AG09309 (cell line): ENCODE measurements around the gene NBL1.

ENCODE experiments used
- DNase-seq: peaks from one replicate; pipeline ENCODE4 v3.0.0-alpha.2; 2010; ENCODE audit warnings: low read depth
- H3K4me3 ChIP-seq: 2 replicates; pipeline ENCODE4 v1.5.1; 2011; ENCODE audit warnings: mild to moderate bottlenecking, low read depth, low read length, moderate library complexity; ENCODE audit not compliant: control insufficient read depth
- CTCF ChIP-seq: IDR thresholded peaks from 2 replicates; pipeline ENCODE4 v1.5.1; 2011; ENCODE audit warnings: mild to moderate bottlenecking, low read depth, low read length, inconsistent platforms; ENCODE audit not compliant: insufficient read depth, control insufficient read depth; ENCODE audit errors: missing control alignments

Gene NBL1

GRCh38 chr1:19645411-19646251 is 1.5 kb downstream of the NBL1 start:
- no peak for TF ChIP-seq CTCF
- peak overlapping the region; percentile 95 for H3K4me3 ChIP-seq
- no peak for DNase-seq

GRCh38 chr1:19646377-19647319 is 2.5 kb downstream of the NBL1 start:
- peak overlapping the region; percentile 95 for H3K4me3 ChIP-seq
- no peak for TF ChIP-seq CTCF

GRCh38 chr1:19647643-19648042 is 3.5 kb downstream of the NBL1 start:
- no peak for DNase-seq
- H3K4me3 ChIP-seq: no peak overlapping the region
- TF ChIP-seq CTCF: no peak

More at GRCh38 chr1:19646377-19647319, 2.5 kb downstream of the NBL1 start:
- DNase-seq: no peak

GRCh38 chr1:19648239-19648638 is 4.1 kb downstream of the NBL1 start:
- H3K4me3 ChIP-seq: no peak overlapping the region
- no peak for TF ChIP-seq CTCF
- no peak for DNase-seq

- H3K4me3 ChIP-seq: no peak overlapping the region
- TF ChIP-seq CTCF: peak; percentile 29
- no peak for DNase-seq
Observed at GRCh38 chr1:19648689-19649088, 4.6 kb downstream of the NBL1 start.

GRCh38 chr1:19650416-19651140 is 6.5 kb downstream of the NBL1 start:
- TF ChIP-seq CTCF: no peak
- no peak for DNase-seq
- H3K4me3 ChIP-seq: no peak overlapping the region
